PC-3 (cell line): ENCODE measurements around the gene DNAJA2.

Experiments used
- EZH2 ChIP-seq: fragments of 300-600 bp; sonication (generic); IDR thresholded peaks from one replicate; pipeline ENCODE4 v1.6.1; 2017; ENCODE audit warnings: antibody characterized with exemption, mild to moderate bottlenecking, low read length; ENCODE audit not compliant: unreplicated experiment
- EZH2phosphoT487 ChIP-seq: fragments of 300-600 bp; sonication (generic); IDR thresholded peaks from 2 replicates; pipeline ENCODE4 v1.6.1; 2018; ENCODE audit warnings: mild to moderate bottlenecking, antibody characterized with exemption, low read length, borderline replicate concordance
- TF ChIP-seq, protein P1 (sequence below): fragments of 300-600 bp; sonication (generic); conservative IDR thresholded peaks from 2 replicates; pipeline ENCODE4 v1.5.1; 2017; ENCODE audit warnings: antibody characterized with exemption, low read depth, mild to moderate bottlenecking, low read length

DNA sequence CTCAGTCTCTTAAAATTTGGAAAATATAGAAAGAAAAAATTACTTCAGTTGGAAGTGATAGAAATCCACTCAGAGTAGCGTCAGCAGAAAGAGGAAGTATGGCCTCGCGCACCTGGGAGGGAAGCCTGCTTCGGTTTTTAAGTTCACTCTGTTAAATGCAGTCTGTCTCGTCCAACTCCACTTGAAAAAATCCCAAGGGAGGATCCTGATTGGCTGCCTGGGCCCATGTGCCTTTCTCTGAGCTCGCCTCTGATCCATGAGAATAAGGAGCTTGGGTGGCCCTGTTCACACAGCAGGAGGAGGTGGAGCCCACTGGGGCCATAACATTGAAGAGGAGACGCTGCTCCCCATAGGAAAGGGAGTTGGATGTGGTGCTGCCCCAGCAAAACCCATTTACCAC lies 40.7 kb downstream of the DNAJA2 start:
- TF ChIP-seq EZH2phosphoT487 (no peak), EZH2 (no peak)
- TF ChIP-seq, protein P1, sequence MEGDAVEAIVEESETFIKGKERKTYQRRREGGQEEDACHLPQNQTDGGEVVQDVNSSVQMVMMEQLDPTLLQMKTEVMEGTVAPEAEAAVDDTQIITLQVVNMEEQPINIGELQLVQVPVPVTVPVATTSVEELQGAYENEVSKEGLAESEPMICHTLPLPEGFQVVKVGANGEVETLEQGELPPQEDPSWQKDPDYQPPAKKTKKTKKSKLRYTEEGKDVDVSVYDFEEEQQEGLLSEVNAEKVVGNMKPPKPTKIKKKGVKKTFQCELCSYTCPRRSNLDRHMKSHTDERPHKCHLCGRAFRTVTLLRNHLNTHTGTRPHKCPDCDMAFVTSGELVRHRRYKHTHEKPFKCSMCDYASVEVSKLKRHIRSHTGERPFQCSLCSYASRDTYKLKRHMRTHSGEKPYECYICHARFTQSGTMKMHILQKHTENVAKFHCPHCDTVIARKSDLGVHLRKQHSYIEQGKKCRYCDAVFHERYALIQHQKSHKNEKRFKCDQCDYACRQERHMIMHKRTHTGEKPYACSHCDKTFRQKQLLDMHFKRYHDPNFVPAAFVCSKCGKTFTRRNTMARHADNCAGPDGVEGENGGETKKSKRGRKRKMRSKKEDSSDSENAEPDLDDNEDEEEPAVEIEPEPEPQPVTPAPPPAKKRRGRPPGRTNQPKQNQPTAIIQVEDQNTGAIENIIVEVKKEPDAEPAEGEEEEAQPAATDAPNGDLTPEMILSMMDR = no peak
